Transverse colon (tissue), 4 donors: ENCODE results near the gene TNRC6A. TPM values are rescaled to one million over a fixed set of nuclear protein-coding genes. Genes with fewer than 3 reads are reported as not detected.

Source experiments
- DNase-seq: peaks from one replicate; pipeline ENCODE4 v3.0.0-alpha.2; 2019
- H3K27ac ChIP-seq, 4 donors: fragments of 200-600 bp; sonication (generic); 2 replicates each; pipeline ENCODE4 v1.5.1; 2016 to 2018; ENCODE audit warnings: inconsistent platforms in 4 of 4
- H3K27me3 ChIP-seq: fragments of 200-600 bp; sonication (generic); 2 replicates; pipeline ENCODE4 v1.5.1; 2017; ENCODE audit warnings: inconsistent platforms
- H3K36me3 ChIP-seq, 4 donors: fragments of 200-600 bp; sonication (generic); 2 replicates each; pipeline ENCODE4 v1.5.1; 2017 to 2019; ENCODE audit warnings: inconsistent platforms in 4 of 4
- H3K4me1 ChIP-seq, 4 donors: fragments of 200-600 bp; sonication (generic); 2 replicates each; pipeline ENCODE4 v1.5.1; 2017 to 2020; ENCODE audit warnings: inconsistent platforms in 4 of 4
- H3K4me3 ChIP-seq, 4 donors: fragments of 200-600 bp; sonication (generic); 1 replicate in 1 of 4; 2 replicates in 3 of 4; pipeline versions ENCODE4 v1.5.1 to v1.6.1; 2017 to 2019; ENCODE audit warnings: inconsistent platforms in 4 of 4
- H3K9me3 ChIP-seq, 2 donors: fragments of 200-600 bp; sonication (generic); 2 replicates each; pipeline ENCODE4 v1.5.1; 2017 to 2019; ENCODE audit warnings: inconsistent platforms in 2 of 2
- CTCF ChIP-seq, 5 experiments: fragments of 200-600 bp in 3 of 5; fragments of 450-650 bp in 2 of 5; sonication (generic) in 3 of 5; IDR thresholded peaks; 1 replicate in 2 of 5; 2 replicates in 3 of 5; pipeline ENCODE4 v1.5.1; 2016 to 2017; ENCODE audit warnings: antibody characterized with exemption in 5 of 5, inconsistent platforms in 3 of 5, mild to moderate bottlenecking in 2 of 5, moderate library complexity in 1 of 5
- EP300 ChIP-seq: sonication (generic); formaldehyde crosslinking; IDR thresholded peaks from one replicate; pipeline ENCODE4 v1.6.1; 2017; ENCODE audit warnings: antibody characterized with exemption, low read depth
- POLR2A ChIP-seq: fragments of 450-650 bp; IDR thresholded peaks from one replicate; pipeline ENCODE4 v1.6.1; 2016; ENCODE audit warnings: antibody characterized with exemption, mild to moderate bottlenecking, moderate library complexity
- POLR2AphosphoS5 ChIP-seq, 3 donors: sonication (generic); formaldehyde crosslinking; IDR thresholded peaks; one replicate each; pipeline ENCODE4 v1.6.1; 2016; ENCODE audit warnings: antibody characterized with exemption in 3 of 3
- WGBS, 2 donors: methylation state at CpG; one replicate each; pipeline ENCODE4 v1.1.5; 2018; ENCODE audit warnings: low coverage in 1 of 2; 5-methylcytosine and 5-hydroxymethylcytosine counted together
- in situ Hi-C, 4 donors: fragments of 200-750 bp; cut with MboI; loops; one replicate each; pipeline versions ENCODE4 v1.15.0 to v1.15.1; 2017; ENCODE audit warnings: low sequenced_read_pairs in 3 of 4, low pct_ligation_motif_present in 1 of 4, low pct_unique_long_range_greater_than_20kb in 1 of 4
- intact Hi-C: fragments of 100-400 bp; cut with DNase I; formaldehyde crosslinking; loops from one replicate; pipeline ENCODE4 v1.15.1; 2023; ENCODE audit warnings: low total_unique reads
- total RNA-seq, 4 donors: library from RNA; depleted of rRNA; stranded (reverse); fragments of >200 nt; gene quantifications; one replicate each; pipeline ENCODE4 v1.1.0, GENCODE V29; 2016

TNRC6A gene
- total RNA-seq, 4 donors from 2014 or later, result 48.2 to 77.2 (median 54.8) TPM

GRCh38 chr16:24861461-24861860 lies 132.0 kb downstream of the TNRC6A start:
- Histone ChIP-seq H3K27me3 (no peaks in the 10 kb centered on the region), H3K9me3 (peaks cover 9 to 10% of the 10 kb centered on the region in 2 donors), H3K4me3 (no peak overlapping the region), H3K27ac (no peak overlapping the region), H3K36me3 (no peaks in the 10 kb centered on the region), H3K4me1 (peaks cover 0 to 8% (median 1%) of the 10 kb centered on the region in 4 donors)
- no peak for TF ChIP-seq EP300
- no peak for TF ChIP-seq POLR2A
- TF ChIP-seq POLR2AphosphoS5 (IDR thresholded peaks at IDR 0.05), result no peak
- no peak for TF ChIP-seq CTCF (IDR thresholded peaks at IDR 0.05)
- DNase-seq, result no peak
- 55 to 57% methylated on average over 1 of the region's 1 CpG for WGBS, 2 donors
- intact Hi-C loops (no loop called here), in situ Hi-C loops (no loop called here)

- H3K27me3 ChIP-seq, result no peaks in the 10 kb centered on the region
- in situ Hi-C loops (no loop called here), intact Hi-C loops (no loop called here)
- TF ChIP-seq POLR2A (no peak), CTCF (IDR thresholded peaks at IDR 0.05) (no peak), POLR2AphosphoS5 (IDR thresholded peaks at IDR 0.05) (no peak), EP300 (no peak)
- whole genome bisulfite sequencing, 2 donors, result 91 to 92% methylated on average over 3 of the region's 3 CpGs
- H3K4me1 ChIP-seq, result peaks cover 0 to 7% (median 1%) of the 10 kb centered on the region in 4 donors
- H3K36me3 ChIP-seq, result no peaks in the 10 kb centered on the region
- DNase-seq, result no peak
- H3K27ac ChIP-seq, result no peak overlapping the region
- no peak overlapping the region for H3K4me3 ChIP-seq
- H3K9me3 ChIP-seq, result peaks cover 9 to 10% of the 10 kb centered on the region in 2 donors
Observed at GRCh38 chr16:24863582-24864437, 134.4 kb downstream of the TNRC6A start.

- H3K9me3 ChIP-seq, result peaks cover 4 to 6% of the 10 kb centered on the region in 2 donors
- no peak overlapping the region for H3K27ac ChIP-seq
- no peaks in the 10 kb centered on the region for H3K4me1 ChIP-seq
- TF ChIP-seq CTCF (IDR thresholded peaks at IDR 0.05) (no peak), EP300 (no peak), POLR2A (no peak), POLR2AphosphoS5 (IDR thresholded peaks at IDR 0.05) (no peak)
- H3K36me3 ChIP-seq, result no peaks in the 10 kb centered on the region
- no peak overlapping the region for H3K4me3 ChIP-seq
- 83% methylated on average over 8 of the region's 8 CpGs; no CpG with 5 or more reads in 1 of the 2 donors for WGBS, 2 donors
- no peaks in the 10 kb centered on the region for H3K27me3 ChIP-seq
- in situ Hi-C loops (no loop called here), intact Hi-C loops (no loop called here)
- DNase-seq, result no peak
Observed at GRCh38 chr16:24869033-24869432, 139.6 kb downstream of the TNRC6A start.

- DNase-seq, result no peak
- WGBS, 2 donors, result 60 to 94% methylated on average over 1 to 5 of the region's 5 CpGs
- H3K27me3 ChIP-seq, result no peaks in the 10 kb centered on the region
- H3K27ac ChIP-seq, result no peak overlapping the region
- no peak overlapping the region for H3K4me3 ChIP-seq
- no peaks in the 10 kb centered on the region for H3K36me3 ChIP-seq
- in situ Hi-C loops (no loop called here), intact Hi-C loops (no loop called here)
- no peaks in the 10 kb centered on the region for H3K9me3 ChIP-seq
- TF ChIP-seq POLR2A (no peak), EP300 (no peak), CTCF (IDR thresholded peaks at IDR 0.05) (no peak), POLR2AphosphoS5 (IDR thresholded peaks at IDR 0.05) (no peak)
- H3K4me1 ChIP-seq, result peaks cover 0 to 11% (median 0%) of the 10 kb centered on the region in 4 donors
Observed at GRCh38 chr16:24871891-24872290, 142.4 kb downstream of the TNRC6A start.
